Measurements from ENCODE around the gene PDIA5. TPM values are rescaled to one million over a fixed set of nuclear protein-coding genes. Genes with fewer than 3 reads are reported as not detected.
"Not testable (repeated sequence)": the region's sequence is repeated elsewhere in the genome, so short reads cannot be mapped to it uniquely, and the experiment has no call there.

Gene PDIA5
- total RNA-seq, 1 experiment from 2014 or later, result 31.2 TPM

DNA sequence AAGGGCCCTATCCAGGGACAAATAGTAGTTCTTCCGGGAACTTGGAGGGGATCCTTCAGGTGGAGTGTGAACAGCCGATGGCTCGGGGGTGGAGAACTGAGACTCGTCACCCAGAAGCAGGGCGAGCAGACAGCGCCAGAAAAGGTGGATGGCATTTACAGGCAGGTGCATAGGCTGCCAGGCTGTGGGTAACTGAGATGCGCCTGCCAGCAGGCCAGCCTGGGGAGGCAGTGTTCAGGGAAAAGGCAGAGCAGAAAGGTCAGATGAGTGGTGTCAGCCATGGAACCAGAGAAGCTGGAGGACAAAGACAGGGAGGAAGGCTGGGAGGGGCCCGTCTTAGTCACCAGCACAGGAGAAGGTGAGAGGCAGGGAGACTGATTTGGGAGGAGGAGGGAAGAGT lies 81.9 kb downstream of the PDIA5 start:
- no peak for DNase-seq (ENCODE audit: low read depth)

GRCh38 chr3:123149525-123149924 lies 82.7 kb downstream of the PDIA5 start:
- no peak for DNase-seq (ENCODE audit: low read depth)

GRCh38 chr3:123150449-123151215 lies 83.8 kb downstream of the PDIA5 start:
- DNase-seq (ENCODE audit: low read depth), result no peak

GRCh38 chr3:123151251-123151705 lies 84.5 kb downstream of the PDIA5 start:
- DNase-seq (ENCODE audit: low read depth), result no peak

GRCh38 chr3:123151853-123152420 lies 85.1 kb downstream of the PDIA5 start:
- not testable (repeated sequence) for DNase-seq (ENCODE audit: low read depth)

GRCh38 chr3:123152687-123153086 lies 85.9 kb downstream of the PDIA5 start:
- no peak for DNase-seq (ENCODE audit: low read depth)

GRCh38 chr3:123153125-123154019 lies 86.5 kb downstream of the PDIA5 start:
- DNase-seq (ENCODE audit: low read depth), result no peak

DNA sequence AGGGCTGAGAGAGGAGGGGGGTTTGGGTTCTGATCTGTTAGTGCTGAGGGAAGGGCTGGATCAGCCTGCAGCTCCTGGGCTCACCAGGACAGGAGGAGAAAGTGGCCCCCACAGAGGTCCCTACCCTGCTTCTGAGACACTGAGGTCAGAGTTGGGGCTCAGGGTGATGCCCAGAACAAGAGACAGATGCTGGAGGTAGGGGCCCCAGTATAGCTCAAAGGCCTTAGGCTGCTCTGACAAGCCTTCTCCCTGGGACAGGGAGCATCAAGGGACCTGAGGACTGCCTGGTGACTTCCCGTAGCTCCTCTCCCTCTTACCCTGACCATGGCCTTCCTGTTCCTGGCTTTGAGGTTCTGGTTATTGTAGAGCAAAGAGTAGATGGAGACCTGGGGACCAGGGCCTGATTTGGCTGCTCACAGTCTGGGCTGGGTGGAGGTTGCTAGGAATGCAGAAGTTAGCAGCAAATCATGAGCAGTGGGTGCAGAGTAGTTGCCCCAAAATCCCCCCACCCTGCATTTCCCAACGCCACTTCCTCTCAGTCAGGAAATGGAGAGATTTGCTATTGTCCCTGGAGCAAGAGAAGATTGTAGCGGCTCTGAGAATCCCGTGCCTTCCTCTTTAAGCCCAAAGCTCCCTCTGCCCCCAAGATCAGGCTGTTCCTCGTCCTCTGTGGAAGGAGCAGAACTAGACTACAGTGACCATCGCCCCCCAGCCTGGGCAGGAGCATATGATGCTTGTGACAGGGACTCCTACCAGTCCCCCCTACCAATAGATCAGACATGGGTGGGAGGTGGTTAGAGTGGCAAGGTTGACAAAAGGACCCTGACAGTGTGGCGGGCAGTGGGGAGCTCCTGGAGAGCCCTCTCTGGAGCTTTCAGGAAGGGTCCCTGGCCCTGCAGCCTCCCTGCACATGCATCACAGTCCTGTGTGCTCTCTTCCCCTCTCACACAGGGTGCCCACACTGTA lies 87.5 kb downstream of the PDIA5 start:
- no peak for DNase-seq (ENCODE audit: low read depth)

- no peak for DNase-seq (ENCODE audit: low read depth)
Observed at GRCh38 chr3:123155471-123156011, 88.7 kb downstream of the PDIA5 start.

DNA sequence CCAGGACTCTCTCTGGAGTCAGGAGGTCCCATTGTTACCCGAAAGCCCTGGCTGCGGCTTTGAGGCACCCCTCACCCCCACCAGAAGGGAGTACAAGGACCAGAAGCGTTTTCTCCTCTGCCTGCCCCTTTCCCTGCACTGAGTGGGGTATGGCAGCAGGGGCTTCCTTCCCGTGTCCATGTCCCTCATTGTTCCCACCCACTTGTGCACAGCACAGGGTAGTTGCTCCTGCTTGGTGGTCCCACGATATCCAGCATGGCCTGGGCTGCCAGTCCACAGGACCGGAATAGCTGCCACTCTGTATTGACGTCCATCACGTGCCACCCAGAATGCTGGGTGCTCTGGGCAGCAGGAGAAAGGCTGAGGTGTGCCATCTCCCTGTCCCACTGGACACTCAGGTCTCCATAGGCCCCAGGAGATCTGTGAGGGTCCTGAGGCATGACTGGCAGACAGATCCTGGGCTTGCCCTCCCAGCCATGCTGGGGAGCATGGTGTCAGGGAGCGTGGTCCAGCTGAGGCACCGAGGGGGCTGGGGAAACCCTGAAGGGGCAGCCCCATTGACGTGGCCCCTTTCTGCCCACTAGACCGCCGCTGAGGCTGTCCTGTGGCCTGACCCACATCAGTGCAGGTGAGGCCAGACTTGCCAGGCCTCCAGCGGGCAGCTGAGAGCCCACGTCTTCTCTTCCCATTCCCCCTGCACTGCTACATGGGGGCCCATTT lies 89.6 kb downstream of the PDIA5 start:
- no peak for DNase-seq (ENCODE audit: low read depth)

- no peak for DNase-seq (ENCODE audit: low read depth)
Observed at GRCh38 chr3:123157209-123157597, 90.4 kb downstream of the PDIA5 start.

GRCh38 chr3:123157598-123158287 lies 90.9 kb downstream of the PDIA5 start:
- DNase-seq (ENCODE audit: low read depth), result no peak

DNA sequence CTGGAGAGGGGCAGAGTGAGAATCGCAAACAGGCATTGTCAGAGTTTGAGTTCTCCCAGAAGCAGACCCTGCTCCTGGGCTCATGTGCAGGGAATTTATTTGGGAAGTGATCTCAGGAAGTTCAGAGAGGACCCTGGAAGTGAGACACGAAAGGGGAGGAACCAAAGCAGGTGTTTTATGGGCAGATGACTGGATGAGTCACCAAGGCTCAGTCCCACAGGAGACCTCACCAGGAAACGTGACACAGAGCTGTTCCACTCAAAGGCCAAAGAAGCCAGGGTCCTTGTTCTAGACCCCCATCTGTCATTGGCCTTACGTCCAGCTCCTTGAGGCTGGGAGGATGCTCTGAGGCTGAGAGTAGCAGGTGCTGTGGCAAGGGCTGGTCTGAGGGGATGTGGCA lies 91.5 kb downstream of the PDIA5 start:
- DNase-seq (ENCODE audit: low read depth), result no peak

DNA sequence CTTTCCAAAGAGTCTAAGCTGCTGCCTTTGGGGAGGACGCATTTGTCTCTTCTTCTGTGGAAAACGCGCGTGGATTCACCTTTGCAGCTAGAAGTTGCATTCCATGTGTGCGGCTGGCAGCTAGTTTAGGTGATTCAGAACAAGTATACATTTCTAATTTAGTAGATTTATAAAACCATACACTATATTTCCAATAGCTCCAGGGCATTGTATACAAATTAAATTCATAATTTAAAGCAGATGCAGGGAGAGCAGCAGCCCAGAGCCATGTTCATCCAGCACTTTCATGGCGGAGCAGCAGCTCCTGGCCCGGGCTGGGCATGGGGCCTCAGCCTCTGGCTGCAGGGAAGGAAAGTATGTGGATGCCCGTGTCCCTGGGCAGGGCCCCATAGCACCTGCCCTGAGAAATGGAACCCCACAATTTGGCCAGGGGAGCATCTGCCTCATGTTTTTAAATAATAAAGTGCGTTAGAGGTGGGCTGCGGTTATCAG lies 92.1 kb downstream of the PDIA5 start:
- no peak for DNase-seq (ENCODE audit: low read depth)

DNA sequence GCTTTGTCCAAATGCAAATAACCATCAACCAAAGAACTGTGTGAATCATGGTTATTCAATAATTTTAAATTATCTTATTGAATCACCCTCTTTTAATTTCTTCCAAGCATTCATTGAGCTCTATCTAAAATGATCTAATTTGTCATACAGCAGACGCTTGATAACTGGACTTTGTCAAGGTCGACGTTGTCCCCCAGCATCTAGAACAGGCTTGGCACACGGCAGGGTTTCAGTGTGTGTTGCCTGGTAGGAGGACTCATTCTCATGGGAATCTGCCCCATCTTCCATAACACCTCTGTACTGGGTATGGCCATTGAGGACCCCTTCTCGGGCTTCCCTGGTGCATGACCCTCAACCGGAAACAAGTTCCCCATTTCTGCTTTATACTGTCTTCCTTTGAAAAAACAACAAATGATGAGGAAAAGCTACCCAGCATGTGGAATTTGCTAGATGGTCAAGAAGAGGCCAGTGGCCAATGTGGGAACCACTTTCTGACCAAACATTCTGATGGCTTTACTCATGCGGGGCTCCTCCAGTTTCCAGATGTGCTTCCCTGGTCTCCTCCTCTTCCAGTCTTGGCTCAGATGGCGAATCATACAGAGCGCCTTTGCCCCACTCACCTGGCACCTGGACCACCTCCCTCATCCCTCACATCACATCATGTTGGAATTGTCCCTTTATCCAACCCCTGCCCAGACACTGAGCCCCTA lies 93.3 kb downstream of the PDIA5 start:
- DNase-seq (ENCODE audit: low read depth), result peak; percentile 34

DNA sequence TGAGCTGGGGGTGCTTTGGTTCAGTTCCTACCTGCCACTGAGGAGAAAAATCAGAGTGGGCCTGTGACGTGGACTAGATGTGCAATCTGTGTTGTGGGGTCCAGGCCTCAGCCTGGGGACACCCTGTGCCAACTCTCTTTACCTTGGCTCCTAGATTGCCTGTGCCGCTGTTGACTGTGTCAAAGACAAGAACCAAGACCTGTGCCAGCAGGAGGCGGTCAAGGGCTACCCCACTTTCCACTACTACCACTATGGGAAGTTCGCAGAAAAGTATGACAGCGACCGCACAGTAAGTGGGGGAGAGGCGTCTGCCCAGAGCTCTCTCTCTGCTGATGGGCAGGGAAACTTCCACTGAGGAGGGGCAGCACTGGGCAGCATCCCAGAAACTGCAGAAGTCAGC lies 94.3 kb downstream of the PDIA5 start:
- DNase-seq (ENCODE audit: low read depth), result no peak

DNA sequence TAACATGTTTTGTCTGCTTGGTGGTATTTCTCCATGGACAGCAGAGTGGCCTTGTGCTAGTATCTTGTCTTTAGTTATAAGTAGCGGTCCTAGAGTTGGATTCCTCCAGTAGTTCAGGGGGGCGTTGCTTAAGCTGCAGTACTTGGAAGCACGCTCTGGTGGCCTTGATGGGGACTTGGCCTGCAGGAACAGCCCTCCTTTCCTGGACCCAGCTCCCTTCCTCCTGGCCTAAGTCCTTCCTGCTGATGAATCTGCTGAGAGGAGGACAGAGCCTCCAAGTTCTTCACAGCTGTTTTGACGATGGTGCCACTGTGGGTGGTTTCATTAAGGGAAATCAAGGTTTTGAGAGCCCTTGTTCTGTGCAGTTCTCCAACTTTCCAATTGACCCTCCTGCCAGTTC lies 96.3 kb downstream of the PDIA5 start:
- no peak for DNase-seq (ENCODE audit: low read depth)

- DNase-seq (ENCODE audit: low read depth), result no peak
Observed at GRCh38 chr3:123165163-123165562, 98.3 kb downstream of the PDIA5 start.

DNA sequence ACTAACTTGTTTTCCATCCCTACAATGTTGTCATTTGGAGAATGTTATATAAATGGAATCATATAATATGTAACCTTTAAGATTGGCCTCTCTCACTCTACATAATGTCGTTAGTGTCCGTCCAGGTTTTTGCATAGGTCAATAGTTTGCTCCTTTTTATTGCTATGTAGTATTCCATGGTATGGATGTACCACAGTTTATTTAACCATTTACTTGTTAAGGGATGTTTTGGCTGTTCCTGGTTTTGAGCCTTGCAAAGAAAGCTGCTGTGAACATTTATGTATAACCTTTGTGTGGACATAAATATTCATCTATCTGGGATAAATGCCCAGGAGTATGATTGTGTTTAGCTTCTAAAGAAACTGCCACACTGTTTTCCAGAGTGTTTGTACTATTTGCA lies 100.9 kb downstream of the PDIA5 start:
- DNase-seq (ENCODE audit: low read depth), result no peak
